GM18951 (cell line): ENCODE results near the gene DNLZ.
"Not testable (repeated sequence)": the region's sequence is repeated elsewhere in the genome, so short reads cannot be mapped to it uniquely, and the experiment has no call there.

Experiments used
- POLR2A ChIP-seq: IDR thresholded peaks from 4 replicates; pipeline ENCODE4 v1.6.1; 2011; ENCODE audit warnings: mild to moderate bottlenecking; ENCODE audit not compliant: insufficient read length, insufficient read depth; ENCODE audit errors: extremely low read depth
- in situ Hi-C: fragments of 300-500 bp; cut with MboI; formaldehyde crosslinking; loops from one replicate; pipeline ENCODE4 v1.12.0; 2022; ENCODE audit warnings: low sequenced_read_pairs, mixed read lengths, inconsistent platforms; ENCODE audit not compliant: unreplicated experiment

The DNLZ gene

GRCh38 chr9:136329636-136330405, 33.7 kb downstream of the DNLZ start:
- no peak for TF ChIP-seq POLR2A
- in situ Hi-C loops, result no loop called here

GRCh38 chr9:136329211-136329627, 34.3 kb downstream of the DNLZ start:
- in situ Hi-C loops, result no loop called here
- no peak for TF ChIP-seq POLR2A

- in situ Hi-C loops, result no loop called here
- no peak for TF ChIP-seq POLR2A
These were observed 34.9 kb downstream of the DNLZ start for GRCh38 chr9:136328622-136329041.

GRCh38 chr9:136328011-136328621, 35.4 kb downstream of the DNLZ start:
- TF ChIP-seq POLR2A, result no peak
- in situ Hi-C loops, result no loop called here

GRCh38 chr9:136327304-136327974, 36.1 kb downstream of the DNLZ start, which contains the start of gene GPSM1:
Gene GPSM1, plus strand, starts transcription at chr9:136327539. Its CDS starts 157 bp downstream, at chr9:136327696.
- in situ Hi-C loops, result no loop called here
- TF ChIP-seq POLR2A, result no peak

GRCh38 chr9:136326761-136327303, 36.7 kb downstream of the DNLZ start:
- in situ Hi-C loops, result no loop called here
- TF ChIP-seq POLR2A, result no peak

- TF ChIP-seq POLR2A, result no peak
- in situ Hi-C loops, result no loop called here
These were observed 37.3 kb downstream of the DNLZ start for GRCh38 chr9:136326061-136326760.

GRCh38 chr9:136325358-136325757, 38.2 kb downstream of the DNLZ start:
- in situ Hi-C loops, result no loop called here
- TF ChIP-seq POLR2A, result no peak

GRCh38 chr9:136324501-136325300, 38.8 kb downstream of the DNLZ start:
- in situ Hi-C loops, result no loop called here

GRCh38 chr9:136323371-136323789, 40.2 kb downstream of the DNLZ start:
- TF ChIP-seq POLR2A, result no peak
- in situ Hi-C loops, result no loop called here

More at GRCh38 chr9:136324501-136325300, 38.8 kb downstream of the DNLZ start:
- no peak for TF ChIP-seq POLR2A

GRCh38 chr9:136322756-136323330, 40.7 kb downstream of the DNLZ start:
- in situ Hi-C loops, result no loop called here
- no peak for TF ChIP-seq POLR2A

GRCh38 chr9:136321561-136321960, 42.0 kb downstream of the DNLZ start:
- no peak for TF ChIP-seq POLR2A
- in situ Hi-C loops, result no loop called here

- in situ Hi-C loops, result not testable (repeated sequence)
These were observed 42.6 kb downstream of the DNLZ start for GRCh38 chr9:136320972-136321371.

- in situ Hi-C loops, result not testable (repeated sequence)
These were observed 43.6 kb downstream of the DNLZ start for GRCh38 chr9:136319955-136320354.

- in situ Hi-C loops, result not testable (repeated sequence)
These were observed 44.3 kb downstream of the DNLZ start for GRCh38 chr9:136319244-136319643.
